GM21423 (cell line): ENCODE data around the gene VN1R5.
"Not testable (repeated sequence)": the region's sequence is repeated elsewhere in the genome, so short reads cannot be mapped to it uniquely, and the experiment has no call there.

Experiments used
- ATAC-seq: cut with Tn5 transposase; IDR thresholded peaks from one replicate; pipeline ENCODE4 v1.9.1; 2021; ENCODE audit warnings: mild to moderate bottlenecking, moderate library complexity; ENCODE audit not compliant: unreplicated experiment

Gene VN1R5

DNA sequence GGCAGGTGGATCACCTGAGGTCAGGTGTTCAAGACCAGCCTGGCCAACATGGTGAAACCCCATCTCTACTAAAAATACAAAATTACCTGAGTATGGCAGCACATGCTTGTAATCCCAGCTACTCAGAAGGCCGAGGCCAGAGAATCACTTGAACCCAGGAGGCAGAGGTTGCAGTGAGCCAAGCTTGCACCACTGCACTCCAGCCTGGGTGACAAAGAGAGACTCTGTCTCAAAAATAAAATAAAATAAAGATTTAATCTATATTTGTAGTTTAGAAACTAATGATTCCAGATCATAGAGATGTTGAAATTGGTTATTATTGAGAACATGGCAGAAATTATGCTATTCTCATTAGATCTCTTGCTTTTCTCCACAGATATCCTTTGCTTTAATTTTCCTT, at the start of gene VN1R5:
Gene VN1R5, plus strand, starts transcription at position 301 of the 400 bp plus-strand sequence.
- ATAC-seq = not testable (repeated sequence)

DNA sequence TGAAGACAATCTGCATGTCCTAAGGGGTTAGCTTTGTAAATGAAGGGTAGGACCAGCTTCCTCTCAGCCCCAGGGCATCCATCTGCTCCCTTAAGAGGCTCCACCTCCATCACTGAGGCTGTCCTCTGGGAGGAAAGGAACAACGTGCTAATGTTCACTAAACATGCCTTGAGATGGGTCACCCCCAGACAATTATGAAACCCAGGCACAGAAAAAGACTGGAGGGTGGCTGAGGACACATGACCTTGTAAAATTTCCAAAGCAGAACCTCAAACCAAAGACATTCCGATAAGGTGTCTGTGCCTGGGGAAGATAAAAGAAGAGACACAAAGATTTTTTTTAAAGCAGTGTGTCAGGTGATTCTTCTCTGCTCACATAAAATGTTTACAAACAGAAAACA, 46.5 kb upstream of the VN1R5 start:
- no peak for ATAC-seq

DNA sequence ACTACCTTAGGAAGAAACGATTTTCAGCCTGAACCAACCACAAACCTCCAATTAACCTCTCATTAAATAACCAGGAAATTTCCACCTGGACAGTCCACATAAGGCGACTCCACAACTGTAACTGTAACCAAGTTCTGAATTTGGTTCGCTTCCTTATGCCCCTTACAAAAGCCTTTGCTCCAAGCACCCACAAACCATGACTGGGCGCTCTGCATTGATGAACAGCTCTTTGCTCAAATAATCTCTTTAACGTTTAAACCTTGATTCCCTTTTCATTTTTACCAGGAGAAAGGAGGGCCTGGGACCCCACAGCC, 45.9 kb upstream of the VN1R5 start:
- peak; percentile 0 for ATAC-seq

DNA sequence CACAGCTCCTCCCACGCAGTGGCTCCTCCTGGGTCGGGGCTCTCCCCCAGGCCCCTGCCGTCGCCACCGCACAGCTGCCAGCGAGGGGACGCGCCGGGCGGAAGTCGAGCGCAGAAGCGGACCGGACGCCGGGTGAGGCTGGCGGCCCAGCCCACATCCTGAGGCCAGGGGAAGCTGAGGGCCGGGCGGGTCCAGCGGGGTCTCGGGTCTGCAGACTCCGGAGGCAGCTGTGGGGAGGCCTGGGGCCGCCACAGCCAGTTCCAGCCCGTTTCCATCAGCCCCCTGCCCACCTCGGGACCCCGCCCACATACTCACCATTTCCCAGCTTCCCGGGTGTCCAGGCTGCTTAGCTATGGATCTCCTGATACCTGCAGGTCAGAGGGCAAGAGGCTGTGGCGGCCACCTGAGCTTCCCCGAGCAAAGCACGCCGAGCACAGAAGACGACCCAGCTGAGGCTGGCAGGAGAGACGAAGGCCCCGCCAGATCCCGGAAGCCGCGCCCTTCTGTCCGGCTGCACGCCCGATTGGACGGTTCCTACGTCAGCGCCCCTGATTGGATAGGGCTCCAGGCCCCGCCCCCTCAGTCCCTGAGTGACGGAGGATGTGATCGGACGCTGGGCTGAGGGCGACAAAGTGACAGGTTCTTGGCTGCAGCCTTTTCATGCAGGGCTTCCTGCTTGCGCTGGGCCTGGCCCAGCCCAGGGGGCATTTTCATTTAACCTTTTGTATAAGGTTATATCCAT, 45.3 kb upstream of the VN1R5 start:
- ATAC-seq = peak; percentile 88

DNA sequence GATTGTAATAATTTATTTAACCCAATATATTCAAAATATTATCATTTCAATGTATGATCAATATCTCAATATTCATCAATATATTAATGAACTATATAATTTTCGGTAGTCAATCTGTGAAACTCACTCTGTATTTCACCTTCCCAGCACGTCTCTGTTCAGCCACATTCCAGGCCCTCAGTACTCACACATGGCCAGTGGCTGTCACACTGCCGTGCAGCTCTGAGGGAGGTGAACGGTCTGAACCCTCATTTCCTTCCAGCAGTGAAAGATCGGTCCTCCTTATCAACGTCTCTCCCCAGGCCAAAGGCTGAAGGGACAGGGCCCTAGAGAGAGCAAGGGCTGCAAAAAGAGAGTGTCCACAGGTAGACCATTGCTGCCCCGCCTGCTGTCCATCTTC, 44.5 kb upstream of the VN1R5 start:
- no peak for ATAC-seq

DNA sequence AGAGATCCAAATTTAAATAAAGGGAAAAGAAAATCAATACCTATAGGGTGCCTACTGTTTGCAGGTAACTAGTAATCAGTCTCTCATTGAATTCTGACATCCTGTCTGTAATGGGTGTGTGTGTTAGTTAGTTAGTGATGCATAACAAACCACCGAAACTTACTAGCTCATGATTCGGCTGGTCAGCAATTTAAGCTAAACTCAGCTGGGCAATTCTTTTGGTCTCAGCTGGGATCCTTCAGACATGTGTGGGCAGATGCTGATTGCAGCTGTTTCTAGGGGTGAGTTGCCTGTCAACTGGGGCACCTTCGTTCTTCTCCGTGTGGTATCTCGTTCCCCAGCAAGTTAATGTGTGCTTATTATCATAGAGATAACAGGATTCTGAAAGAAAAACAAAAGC, 43.9 kb upstream of the VN1R5 start:
- ATAC-seq = peak; percentile 58

DNA sequence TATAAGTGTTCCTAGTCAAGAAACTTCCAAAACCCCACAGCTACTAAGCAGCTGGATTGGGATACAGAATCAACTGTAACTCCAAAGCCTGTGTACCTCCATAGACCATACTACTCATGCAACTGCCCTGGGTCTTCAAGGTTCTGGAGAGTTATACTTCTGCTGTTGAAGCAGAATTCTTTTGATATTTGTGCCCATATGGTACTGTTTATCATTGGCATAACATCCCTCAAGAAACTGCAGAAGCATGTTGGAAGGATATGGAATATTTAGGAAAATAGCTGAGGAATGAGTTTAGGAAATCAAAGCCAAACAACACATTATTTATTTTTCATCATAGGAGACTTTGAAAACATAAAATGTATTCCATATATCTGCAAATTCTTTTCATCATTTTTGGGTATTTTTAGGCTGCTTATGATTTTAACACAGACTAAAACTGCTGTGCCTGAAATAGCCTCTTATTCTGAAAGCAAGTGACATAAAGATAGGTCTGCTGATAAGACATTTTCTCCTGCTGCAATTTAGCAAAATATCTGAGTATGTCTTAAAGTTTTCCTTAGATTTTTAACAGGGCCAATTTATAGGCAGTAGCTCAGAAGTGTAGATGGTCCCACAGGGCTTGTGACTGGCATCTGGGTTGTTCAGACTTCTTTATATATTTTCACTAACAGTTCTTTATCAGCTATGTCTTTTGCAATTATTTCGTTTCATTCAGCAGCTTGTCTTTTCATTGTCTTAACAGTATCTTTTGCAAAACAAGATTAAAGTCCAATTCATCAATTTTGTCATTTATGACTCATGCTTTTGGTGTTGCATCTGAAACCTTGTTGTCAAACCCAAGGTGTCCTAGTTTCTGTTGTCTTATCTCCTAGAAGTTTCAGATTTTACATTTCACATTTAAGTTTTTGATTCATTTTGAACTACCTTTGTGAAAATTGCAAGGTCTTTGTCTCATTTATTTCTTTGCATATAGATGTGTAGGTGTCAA, 43.0 kb upstream of the VN1R5 start:
- no peak for ATAC-seq

DNA sequence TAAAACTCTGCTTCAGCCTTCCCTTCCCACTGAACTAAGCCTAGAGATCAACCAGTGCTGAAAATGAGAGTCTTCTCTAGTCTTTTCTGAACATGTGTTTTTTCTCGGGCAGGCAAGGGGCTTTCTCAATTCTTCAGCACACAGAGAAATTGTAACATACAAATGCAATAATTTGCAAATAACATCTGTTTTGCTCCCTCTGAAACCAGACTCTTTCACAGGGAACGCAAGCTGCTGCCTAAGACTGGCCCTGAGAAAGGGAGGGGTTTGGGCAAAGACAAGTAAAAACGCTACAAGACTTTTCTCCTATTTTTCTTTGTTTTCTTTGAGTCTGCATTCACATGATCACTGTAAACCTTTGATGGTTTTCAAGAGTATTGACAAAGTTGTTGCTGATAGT, 39.6 kb upstream of the VN1R5 start:
- no peak for ATAC-seq

DNA sequence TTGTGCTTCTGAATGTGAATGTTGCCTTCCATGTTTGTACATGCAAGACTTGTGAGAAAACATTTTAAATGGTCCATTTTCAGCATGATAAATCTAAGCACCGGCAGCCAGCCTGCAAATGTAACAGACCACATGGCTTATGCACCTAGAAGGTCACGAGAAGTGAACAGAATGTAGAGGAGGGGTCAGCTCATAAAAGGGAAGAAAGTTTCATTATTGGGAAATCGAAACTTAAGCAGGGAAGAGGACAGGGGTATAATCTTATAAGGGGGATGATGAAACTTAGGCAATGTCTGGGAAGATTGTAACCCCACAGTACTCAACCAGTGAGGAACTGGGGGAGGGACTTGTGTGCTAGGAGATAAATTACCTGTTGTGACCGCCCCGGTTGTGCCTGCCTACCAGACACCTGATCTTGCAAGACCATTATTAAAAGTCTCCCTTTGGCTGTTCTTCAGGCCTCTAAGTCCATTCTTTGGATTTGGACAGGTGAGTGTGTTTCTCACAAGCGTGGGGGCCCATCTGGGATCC, 37.7 kb upstream of the VN1R5 start:
- ATAC-seq = no peak

DNA sequence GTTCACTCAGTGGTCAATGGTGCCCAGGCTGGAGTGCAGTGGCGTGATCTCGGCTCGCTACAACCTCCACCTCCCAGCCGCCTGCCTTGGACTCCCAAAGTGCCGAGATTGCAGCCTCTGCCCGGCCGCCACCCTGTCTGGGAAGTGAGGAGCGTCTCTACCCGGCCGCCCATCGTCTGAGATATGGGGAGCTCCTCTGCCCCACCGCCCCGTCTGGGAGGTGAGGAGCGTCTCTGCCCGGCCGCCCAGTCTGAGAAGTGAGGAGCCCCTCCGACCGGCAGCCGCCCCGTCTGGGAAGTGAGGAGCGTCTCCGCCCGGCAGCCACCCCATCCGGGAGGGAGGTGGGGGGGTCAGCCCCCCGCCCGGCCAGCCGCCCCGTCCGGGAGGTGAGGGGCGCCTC, 35.6 kb upstream of the VN1R5 start:
- ATAC-seq = not testable (repeated sequence)

DNA sequence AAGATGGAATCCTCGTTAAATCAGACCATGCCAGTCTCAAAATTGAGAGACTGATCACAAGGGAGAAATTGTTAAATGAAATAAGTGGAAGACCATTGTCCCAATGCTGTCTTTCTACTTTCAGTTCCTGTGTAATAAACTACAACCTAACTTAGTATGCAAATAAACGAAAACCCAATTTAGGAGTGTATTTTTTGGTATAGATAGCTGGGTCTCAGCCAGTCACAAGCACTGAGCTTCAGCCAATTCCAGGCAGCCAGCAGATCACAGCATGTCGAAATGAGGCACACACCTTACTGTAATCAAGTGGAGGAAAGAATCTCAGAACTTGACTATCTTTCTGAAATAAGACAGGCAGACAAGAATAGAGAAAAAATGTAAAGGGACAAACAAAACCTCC, 33.0 kb upstream of the VN1R5 start:
- no peak for ATAC-seq

DNA sequence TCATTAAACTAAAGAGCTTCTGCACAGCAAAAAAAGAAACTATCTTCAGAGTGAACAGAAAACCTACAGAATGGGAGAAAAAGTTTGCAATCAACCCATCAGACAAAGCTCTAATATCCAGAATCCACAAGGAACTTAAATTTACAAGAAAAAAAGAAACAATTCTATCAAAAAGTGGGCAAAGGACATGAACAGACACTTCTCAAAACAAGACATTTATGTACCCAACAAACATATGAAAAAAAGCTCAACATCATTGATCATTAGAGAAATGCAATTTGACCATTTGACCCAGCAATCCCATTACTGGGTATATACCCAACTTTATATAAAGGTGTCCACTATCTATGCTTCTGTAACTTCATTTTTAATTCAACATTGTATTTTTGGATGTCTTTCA, 31.1 kb upstream of the VN1R5 start:
- ATAC-seq = no peak

DNA sequence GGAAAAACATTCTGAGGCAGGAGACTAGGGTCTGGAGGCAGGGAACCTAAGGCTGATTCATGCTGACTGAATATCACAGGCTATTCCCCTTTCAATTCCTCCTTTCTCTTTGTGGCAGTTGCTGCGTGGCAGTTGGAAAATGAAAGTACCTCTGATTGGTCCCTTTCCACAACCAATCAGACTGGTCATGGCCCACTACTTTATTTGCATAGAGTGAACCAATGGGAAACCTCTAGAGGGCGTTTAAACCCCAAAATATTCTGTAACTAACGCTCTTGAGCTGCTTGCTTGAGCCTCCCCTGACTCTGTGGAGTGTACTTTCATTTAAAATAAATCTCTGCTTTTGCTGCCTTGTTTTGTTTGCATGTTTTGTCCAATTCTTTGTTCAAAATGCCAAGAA, 27.7 kb upstream of the VN1R5 start:
- no peak for ATAC-seq

DNA sequence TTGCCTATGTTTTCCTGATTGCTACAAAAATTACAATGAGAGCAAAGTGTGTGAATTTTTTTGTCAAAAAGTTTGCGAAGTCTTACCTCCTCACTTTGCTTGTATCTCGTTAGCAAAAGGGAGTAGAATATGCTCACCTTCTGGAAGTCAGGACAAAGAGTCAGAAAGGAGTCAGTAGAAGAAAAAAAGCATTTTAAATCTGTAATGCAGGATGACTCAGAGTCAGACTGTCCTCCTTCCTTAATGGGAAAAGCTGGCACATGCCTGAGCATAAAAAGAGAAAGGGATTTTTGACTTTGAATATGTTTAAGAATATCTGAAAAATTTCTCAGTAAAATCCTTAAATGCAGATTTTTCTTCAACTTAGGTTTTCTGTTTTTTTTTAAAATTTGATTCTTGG, 14.2 kb upstream of the VN1R5 start:
- no peak for ATAC-seq

DNA sequence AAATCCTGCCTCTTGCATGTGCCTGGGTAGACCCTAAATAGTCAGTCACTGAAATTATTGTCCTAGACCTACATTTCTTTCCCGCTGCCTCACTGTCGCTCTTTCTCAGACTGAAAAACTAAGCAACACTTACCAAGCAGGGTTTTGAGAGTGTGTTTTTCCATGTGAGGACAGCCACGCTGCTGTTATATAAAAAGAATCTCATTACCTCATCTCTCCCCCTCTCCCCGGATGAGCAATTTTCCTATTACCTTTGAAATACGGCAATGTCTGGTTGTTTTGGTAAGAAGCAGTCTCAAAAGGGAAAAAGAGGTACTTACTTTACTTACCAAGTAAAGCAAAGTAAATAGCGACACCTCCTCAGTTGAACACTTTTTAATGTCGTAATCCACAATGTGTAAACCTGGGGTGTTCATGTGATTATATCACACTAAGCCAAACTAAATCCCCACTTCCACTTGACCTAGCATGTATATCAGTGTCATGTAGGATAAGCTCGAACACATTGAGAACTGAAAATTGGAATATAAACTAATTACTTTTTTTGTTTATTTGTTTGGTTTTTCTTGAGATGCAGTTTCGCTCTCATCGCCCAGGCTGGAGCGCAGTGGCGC, 12.2 kb upstream of the VN1R5 start:
- no peak for ATAC-seq

DNA sequence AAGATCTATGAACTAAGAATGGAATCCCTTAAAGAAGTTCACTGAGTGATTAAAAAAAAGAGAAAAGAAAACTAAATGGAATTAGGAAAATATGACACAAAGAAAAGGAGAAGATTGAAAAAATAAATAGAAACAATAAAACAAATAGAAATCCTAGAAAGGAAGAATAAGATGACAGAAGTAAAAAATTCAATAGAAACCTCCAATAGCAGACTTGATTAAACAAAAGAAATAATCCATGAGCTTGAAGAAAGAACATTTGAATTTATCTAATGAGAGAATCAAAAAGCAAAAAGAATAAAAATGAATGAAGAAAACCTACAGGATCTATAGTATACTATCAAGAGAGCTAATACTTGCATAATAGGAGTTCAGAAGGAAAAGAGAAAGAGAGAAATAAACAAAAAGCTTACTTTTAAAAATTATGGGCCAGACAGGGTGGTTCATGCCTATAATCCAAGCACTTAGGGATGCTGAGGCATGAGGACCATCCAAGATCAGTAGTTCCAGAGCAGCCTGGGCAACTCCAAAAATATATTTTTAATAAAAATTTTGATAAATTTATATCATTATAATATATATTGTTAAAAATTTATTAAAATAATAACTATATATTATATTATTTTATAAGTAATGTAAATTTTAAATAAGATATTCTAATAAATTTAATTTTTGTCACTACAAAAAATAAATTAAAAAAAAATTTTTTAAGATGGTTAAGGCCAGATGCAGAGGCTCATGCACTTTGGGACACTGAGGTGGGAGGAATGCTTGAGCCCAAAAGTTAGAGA, 9.4 kb upstream of the VN1R5 start:
- no peak for ATAC-seq

DNA sequence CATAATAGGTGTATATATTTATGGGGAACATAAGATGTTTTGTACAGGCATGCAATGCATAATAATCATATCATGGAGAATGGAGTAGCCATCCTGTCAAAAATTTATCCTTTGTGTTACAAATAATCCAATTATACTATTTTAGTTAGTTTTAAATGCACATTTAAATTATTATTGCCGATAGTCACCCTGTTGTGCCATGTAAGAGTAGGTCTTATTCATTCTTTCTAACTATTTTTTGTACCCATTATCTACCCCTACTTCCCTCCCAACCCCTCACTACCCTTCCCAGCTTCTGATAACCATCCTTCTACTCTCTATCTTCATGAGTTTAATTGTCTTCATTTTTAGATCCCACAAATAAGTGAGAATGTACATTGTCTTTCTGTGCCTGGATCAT, 8.3 kb upstream of the VN1R5 start:
- no peak for ATAC-seq

DNA sequence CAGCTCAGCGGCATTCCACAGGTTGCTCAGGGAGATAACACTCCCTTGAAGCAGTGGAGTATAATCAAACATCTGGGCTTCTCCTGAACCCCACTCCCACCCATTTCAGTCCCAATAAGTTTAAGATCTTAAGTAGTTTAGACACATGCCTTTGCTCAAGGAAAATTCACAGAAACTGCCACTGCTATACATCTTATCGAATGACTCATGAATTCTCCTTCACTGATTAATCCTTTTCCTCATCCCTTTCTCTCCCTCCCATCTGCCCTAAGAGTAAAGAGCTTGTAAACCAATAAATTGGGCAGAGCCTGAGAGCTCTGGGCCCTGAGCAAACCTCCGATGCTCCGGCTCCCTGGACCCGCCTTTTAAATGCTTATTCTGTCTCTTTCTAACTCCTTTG, 10.2 kb downstream of the VN1R5 start:
- no peak for ATAC-seq

DNA sequence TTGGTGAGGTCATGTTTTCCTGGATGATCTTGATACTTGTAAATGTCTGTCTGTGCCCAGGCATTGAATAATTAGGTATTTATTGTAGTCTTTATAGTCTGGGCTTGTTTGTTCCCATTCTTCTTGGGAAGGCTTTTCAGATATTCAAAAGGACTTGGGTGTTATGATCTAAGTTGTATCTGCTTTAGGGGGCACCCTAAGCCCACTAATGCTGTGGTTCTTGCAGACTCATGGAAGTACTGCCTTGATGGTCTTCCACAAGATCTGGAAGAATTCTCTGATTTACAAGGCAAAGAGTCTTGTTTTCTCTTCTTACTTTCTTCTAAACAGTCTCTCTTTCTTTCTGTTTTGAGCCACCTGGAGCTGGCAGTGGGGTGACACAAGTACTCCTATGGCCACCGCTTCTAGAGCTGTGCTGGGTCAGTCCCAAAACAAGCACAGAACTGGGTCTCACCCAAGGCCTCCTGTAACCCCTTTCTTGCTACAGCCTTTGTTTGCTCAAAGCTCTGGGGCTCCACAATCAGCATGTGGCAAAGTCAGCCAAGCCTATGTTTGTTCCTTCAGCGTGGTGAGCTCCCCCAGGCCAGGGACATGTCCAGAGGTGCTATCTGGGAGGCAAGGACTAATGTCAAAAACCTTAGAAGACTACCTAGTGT, 12.6 kb downstream of the VN1R5 start:
- ATAC-seq = no peak

DNA sequence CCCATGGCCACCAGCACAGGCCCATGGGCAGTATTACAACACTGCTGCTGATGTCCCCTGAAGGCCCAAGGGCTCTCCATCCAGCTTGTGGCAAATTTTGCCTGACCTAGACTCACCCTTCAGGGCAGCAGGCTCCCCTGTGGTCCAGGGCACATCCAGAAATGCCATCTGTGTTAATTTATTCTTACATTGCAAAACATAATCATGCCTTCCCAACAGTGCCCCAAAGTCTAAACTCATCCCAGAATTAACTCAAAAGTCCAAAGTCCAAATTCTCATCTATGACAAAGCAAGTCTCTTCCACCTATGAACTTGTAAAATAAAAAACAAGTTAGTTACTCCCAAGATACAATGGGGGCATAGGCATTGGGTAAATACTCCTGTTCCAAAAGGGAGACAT, 13.3 kb downstream of the VN1R5 start:
- no peak for ATAC-seq
